GM19324 (cell line): ENCODE measurements around the gene TMEM258.

Experiments
- ATAC-seq: cut with Tn5 transposase; IDR thresholded peaks from one replicate; pipeline ENCODE4 v1.9.1; 2021; ENCODE audit warnings: mild to moderate bottlenecking, moderate library complexity; ENCODE audit not compliant: unreplicated experiment, low FRiP score

TMEM258 gene

DNA sequence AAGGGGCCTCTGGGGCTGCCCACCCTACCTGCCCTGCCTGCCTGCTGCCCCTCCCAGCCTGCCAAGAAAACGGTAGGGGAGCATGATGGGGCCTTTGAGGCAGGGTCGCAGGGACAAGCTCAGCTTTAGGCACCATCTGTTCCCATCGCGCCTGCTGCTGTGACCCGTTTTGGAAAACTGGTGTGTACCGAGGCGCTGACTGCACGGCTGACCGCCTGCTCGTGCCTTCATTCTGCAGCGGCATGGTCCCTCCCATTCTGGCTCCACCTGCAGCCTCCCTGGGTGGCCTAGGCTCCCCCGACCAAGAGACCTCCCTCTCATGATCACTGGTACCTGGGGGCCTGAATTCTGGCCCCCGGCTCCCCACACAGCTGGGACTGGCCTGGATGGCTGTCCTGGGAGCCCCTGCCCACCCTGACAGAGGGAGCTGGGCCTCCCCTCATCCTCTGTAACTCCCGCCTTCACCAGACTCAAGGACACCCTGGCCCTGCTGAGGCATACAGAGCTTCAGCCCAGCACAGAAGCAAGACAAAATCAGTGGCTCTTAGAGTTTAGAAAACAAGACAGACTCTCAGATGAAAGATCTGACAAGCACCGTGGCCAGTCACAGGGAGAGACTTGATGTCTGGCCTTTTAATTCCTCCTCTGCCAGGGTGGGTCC, 46.5 kb downstream of the TMEM258 start:
- ATAC-seq = no peak

DNA sequence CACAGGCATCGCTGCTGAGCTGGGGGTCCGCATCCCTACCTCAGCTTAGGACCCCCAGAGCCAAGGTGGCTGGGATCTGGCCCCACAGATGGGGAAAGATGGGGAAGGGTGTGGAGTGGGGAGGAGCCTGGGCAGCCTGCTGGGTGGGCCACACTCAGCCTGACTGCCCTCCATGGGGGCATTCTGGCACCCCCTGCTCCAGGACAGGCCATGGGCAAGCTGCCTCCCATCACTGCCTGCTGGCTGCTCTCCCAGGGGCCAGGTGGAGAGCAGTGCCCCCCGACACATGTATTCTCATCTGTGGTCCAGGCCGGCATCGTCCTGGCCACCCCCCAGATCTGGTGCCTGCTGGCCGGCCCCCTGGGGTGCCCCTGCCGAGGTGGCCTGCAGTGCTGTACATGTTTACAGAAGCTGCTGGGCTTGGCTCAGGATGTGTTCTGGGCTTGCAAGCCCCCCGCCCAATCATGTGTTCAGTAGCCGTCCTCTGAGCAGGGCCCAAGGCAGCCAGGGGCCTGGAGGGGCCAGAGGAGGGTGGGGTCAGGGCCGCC, 47.7 kb downstream of the TMEM258 start:
- ATAC-seq = no peak

DNA sequence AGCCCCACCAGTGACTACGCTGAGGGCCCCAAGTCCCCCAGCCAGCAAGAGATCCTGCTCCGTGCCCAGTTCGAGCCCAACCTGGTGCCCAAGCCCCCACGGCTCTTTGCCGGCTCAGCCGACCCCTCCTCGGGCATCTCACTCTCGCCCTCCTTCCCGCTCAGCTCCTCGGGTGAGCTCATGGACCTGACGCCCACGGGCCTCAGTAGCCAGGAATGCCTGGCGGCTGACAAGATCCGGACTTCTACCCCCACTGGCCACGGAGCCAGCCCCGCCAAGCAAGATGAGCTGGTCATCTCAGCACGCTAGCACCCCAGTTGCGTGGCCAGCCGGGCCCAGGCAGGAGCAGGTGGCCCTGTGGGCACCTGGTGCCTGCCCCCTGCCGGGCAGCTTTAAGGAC, 48.2 kb downstream of the TMEM258 start:
- no peak for ATAC-seq

DNA sequence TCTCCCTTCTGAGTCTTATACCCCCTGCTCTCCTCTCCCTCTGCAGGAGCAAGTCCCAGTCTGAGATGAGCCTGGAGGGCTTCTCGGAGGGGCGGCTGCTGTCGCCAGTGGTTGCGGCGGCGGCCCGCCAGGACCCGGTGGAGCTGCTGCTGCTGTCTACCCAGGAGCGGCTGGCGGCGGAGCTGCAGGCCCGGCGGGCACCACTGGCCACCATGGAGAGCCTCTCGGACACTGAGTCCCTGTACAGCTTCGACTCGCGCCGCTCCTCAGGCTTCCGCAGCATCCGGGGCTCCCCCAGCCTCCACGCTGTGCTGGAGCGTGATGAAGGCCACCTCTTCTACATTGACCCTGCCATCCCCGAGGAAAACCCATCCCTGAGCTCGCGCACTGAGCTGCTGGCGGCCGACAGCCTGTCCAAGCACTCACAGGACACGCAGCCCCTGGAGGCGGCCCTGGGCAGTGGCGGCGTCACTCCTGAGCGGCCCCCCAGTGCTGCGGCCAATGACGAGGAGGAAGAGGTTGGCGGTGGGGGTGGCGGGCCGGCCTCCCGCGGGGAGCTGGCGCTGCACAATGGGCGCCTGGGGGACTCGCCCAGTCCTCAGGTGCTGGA, 48.8 kb downstream of the TMEM258 start:
- ATAC-seq = no peak

DNA sequence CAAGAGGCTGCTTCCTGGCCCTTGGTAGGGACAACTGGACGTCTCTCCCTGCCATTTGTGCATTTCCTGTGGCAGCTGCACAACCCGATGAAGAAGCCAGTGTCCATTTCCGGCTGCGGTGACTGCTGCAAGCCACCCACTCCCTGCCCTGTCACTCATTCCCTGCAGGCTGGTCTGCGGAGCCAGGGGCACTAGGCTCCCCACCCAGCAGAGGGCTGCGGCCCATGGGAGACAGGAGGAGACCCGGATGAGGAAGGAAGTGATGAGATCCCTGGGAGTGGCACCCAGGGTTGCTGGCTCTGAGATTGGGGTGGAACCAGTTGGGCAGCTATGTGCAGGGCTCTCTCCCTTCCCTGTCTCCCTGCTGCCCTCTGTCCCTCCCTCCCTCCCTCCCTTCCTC, 50.0 kb downstream of the TMEM258 start:
- no peak for ATAC-seq

DNA sequence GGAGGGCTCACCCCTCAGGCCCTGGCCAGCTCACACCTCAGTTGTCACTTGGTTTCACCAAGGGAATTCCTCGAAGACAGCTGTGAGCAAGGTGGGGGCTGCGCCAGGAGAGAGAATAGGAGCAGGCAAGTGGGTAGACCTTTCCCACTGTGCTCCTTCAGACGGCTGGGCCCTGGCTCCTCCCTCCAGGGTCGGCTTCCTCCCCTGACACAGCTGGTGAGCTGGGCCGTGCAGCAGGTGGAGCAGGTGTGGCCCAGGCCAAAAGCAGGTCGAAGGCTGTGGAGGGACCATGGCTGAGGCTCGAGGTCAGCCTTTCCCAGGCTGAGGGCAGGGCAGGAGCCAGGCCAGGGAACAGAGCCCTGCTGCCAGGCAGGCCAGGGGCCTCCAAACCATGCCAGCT, 52.4 kb downstream of the TMEM258 start:
- no peak for ATAC-seq

DNA sequence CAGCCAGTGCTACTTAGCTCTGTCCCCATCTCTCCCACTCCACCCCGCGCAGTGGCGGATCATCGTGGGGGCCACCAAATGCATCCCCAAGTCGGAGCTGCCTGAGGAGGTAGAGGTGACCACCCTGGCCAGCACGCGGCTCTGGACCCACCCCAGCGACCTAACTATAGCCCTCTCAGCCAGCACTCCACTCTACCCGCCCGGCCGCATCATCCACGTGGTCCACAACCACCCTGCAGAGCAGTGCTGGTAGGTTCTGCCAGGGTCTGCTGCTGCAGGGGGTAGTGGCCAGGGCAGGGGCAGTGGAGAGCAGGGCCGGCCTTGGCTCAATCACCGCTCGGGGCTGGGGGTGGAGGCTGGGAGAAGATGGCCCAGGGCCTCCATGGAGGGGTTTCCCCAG, 53.0 kb downstream of the TMEM258 start:
- ATAC-seq = no peak
